GM06990 (cell line): ENCODE data around the gene PACSIN1.

Source experiments
- DNase-seq: peaks from one replicate; pipeline ENCODE4 v3.0.0-alpha.2; 2011; ENCODE audit not compliant: insufficient read length; ENCODE audit errors: extremely low read depth
- H3K27me3 ChIP-seq: replicated peaks from 2 replicates; pipeline ENCODE4 v1.6.0; 2011; ENCODE audit warnings: low read length; ENCODE audit not compliant: control insufficient read depth, insufficient read depth
- H3K36me3 ChIP-seq: 2 replicates; pipeline ENCODE4 v1.5.1; 2011; ENCODE audit warnings: low read length; ENCODE audit not compliant: control insufficient read depth, insufficient read depth
- H3K4me3 ChIP-seq: replicated peaks from 2 replicates; pipeline ENCODE4 v1.5.1; 2011; ENCODE audit warnings: low read depth, mild to moderate bottlenecking, control low read depth, low read length
- TF ChIP-seq, protein P1 (sequence below): IDR thresholded peaks from 2 replicates; pipeline ENCODE4 v1.5.1; 2011; ENCODE audit warnings: low read length, control low read depth, mild to moderate bottlenecking, inconsistent platforms; ENCODE audit not compliant: insufficient read depth, poor library complexity, severe bottlenecking

Gene PACSIN1

GRCh38 chr6:34523441-34524206 is 57.7 kb downstream of the PACSIN1 start:
- Histone ChIP-seq H3K4me3 (no peak overlapping the region), H3K27me3 (no peaks in the 10 kb centered on the region), H3K36me3 (no peaks in the 10 kb centered on the region)
- TF ChIP-seq, protein P1, sequence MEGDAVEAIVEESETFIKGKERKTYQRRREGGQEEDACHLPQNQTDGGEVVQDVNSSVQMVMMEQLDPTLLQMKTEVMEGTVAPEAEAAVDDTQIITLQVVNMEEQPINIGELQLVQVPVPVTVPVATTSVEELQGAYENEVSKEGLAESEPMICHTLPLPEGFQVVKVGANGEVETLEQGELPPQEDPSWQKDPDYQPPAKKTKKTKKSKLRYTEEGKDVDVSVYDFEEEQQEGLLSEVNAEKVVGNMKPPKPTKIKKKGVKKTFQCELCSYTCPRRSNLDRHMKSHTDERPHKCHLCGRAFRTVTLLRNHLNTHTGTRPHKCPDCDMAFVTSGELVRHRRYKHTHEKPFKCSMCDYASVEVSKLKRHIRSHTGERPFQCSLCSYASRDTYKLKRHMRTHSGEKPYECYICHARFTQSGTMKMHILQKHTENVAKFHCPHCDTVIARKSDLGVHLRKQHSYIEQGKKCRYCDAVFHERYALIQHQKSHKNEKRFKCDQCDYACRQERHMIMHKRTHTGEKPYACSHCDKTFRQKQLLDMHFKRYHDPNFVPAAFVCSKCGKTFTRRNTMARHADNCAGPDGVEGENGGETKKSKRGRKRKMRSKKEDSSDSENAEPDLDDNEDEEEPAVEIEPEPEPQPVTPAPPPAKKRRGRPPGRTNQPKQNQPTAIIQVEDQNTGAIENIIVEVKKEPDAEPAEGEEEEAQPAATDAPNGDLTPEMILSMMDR = no peak
- DNase-seq = no peak

DNA sequence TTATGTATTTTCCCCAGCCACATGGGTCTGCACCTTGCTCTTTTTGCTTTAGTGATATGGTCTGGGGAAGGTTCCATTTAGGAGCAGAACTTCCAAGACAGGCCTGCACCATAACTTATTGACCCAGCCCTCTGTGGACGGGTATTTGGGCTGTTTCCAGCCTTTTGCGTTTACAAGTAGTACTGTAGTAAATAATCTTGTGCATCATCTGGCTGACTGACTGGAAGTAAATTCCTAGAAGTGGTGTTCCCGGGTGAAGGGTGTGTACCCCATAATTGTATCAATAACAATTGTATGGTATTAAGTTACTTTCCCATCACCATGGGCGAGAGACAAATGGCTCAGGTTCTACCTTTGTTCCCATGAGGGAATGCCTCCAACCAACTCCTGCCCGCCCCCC is 58.6 kb downstream of the PACSIN1 start:
- Histone ChIP-seq H3K4me3 (no peak overlapping the region), H3K36me3 (no peaks in the 10 kb centered on the region), H3K27me3 (no peaks in the 10 kb centered on the region; the same call in 1 of the 2 replicates)
- DNase-seq = no peak
- TF ChIP-seq, protein P1 = no peak

- no peak for DNase-seq
- H3K36me3 ChIP-seq = no peaks in the 10 kb centered on the region
- no peak overlapping the region for H3K4me3 ChIP-seq
- H3K27me3 ChIP-seq = no peaks in the 10 kb centered on the region; the same call in 1 of the 2 replicates
- TF ChIP-seq, protein P1 = no peak
Observed at GRCh38 chr6:34524971-34525370, 59.1 kb downstream of the PACSIN1 start.

- Histone ChIP-seq H3K36me3 (no peaks in the 10 kb centered on the region), H3K4me3 (no peak overlapping the region), H3K27me3 (no peaks in the 10 kb centered on the region; the same call in 1 of the 2 replicates)
- no peak for DNase-seq
- TF ChIP-seq, protein P1 = no peak
Observed at GRCh38 chr6:34525431-34526175, 59.7 kb downstream of the PACSIN1 start.

GRCh38 chr6:34526241-34526972 is 60.5 kb downstream of the PACSIN1 start:
- TF ChIP-seq, protein P1 = no peak
- Histone ChIP-seq H3K27me3 (no peaks in the 10 kb centered on the region; the same call in 1 of the 2 replicates), H3K4me3 (no peak overlapping the region; the same call in 1 of the 2 replicates), H3K36me3 (no peaks in the 10 kb centered on the region)
- DNase-seq = no peak
